Fibroblast of the conjunctiva (primary cell): ENCODE data around the gene NRXN3.

Source experiments
- DNase-seq: peaks from one replicate; pipeline ENCODE4 v3.0.0-alpha.2; 2010; ENCODE audit warnings: low read depth

Gene NRXN3

GRCh38 chr14:78173346-78174035 is 3.3 kb downstream of the NRXN3 start:
- DNase-seq, result no peak

DNA sequence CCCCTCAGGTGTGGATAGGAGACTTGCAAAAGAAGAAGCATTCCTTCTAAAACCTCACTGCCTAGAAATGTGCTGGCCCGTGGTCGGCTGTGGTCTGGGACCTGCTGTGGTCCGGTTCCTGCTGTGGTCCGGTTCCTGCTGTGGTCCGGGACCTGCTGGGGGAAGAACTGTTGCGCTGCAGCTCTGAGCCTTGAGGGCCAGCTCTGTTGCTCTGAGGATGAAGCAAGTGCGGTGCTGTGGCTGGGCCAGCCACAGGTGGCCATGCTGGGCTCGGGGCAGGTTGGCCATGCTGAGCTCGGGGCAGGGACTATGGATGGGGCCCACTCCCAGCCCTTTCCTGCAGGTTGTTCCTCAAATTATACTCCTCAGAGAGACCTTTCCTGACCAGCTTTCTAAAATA is 5.2 kb downstream of the NRXN3 start:
- DNase-seq, result no peak

DNA sequence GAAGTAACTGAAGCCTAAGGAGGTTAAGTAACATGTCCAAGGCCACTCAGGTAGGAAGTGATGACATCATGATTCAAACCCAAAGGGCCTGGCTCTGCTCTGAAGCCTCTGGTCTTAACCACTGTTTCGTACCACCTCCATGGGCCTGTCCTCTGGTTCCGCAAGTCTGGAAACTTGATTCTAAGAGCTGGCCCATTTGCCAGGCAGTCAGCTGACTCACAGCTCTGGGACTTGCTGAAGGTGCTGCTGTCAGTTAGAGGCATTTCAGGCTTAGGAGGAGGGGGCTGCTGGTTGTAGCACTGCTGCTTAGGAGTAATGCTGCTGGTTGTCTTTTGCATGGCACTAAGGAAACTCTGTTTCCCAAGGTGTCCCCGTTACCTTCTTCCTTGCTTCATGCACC is 7.9 kb downstream of the NRXN3 start:
- DNase-seq, result no peak

DNA sequence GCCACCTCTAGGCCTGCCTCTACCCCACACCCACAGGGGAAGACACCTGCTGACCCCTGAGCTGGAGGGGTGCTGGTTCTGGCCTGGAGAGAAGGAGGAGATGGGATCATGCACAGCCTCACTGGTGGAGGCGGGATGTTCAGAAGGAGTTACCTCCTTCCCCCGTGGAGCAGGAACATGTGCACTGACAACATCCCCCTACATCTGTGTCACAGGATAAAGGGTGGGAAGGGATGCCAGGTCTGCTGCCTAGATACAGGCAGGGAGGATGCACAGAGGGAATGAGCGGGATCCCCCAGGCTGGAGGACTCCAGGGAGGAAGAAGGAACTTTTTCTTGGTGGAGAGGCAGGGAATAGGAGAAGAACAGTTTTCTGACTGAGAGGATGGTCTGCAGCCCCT is 8.8 kb downstream of the NRXN3 start:
- DNase-seq, result no peak

DNA sequence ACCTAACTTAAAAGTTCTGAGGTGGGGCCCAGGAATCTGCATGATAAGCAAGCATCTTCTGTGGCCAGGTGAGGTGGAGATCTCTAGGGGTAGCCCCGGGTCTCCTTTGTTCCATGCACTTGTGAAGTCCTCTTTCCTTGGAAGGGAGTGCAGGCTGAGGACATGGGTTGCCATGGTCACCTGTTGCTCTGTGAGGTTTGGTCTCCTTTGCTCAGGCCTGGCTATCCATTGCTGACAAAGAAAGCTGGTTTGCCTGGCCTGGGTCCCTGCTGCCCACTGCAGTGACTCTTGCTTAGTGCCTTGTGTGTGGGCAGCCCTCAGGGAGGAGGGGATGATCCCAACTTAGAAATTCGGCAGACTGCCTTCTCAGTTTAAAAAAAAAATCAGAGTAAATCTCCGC is 11.1 kb downstream of the NRXN3 start:
- DNase-seq, result no peak

GRCh38 chr14:78182722-78183121 is 12.5 kb downstream of the NRXN3 start:
- no peak for DNase-seq

- DNase-seq, result no peak
These were observed 14.0 kb downstream of the NRXN3 start for GRCh38 chr14:78184157-78184556.

DNA sequence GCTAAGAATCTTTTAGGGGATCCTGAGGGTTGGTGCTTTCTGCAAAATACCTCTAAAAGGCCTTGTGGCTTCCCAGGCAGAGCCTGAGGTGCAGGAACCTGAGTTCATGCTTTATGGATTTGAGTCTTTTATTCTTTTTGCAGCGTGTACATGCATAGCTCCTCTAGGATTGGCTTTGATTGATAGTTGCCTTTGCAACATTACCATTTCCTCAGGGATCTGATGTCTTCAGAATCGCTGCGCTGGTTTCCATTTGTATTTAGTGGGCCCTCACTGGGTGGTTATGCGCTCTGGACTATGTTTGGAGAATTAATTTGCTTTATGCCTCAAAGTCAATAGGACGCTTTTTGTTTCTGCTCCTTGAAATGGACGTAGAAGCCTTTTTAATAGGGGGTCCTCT is 16.1 kb downstream of the NRXN3 start:
- no peak for DNase-seq

- DNase-seq, result no peak
These were observed 18.7 kb downstream of the NRXN3 start for GRCh38 chr14:78188882-78189281.

- no peak for DNase-seq
These were observed 25.3 kb downstream of the NRXN3 start for GRCh38 chr14:78195431-78195830.

- DNase-seq, result no peak
These were observed 26.1 kb downstream of the NRXN3 start for GRCh38 chr14:78196323-78196722.

- no peak for DNase-seq
These were observed 26.9 kb downstream of the NRXN3 start for GRCh38 chr14:78197051-78197450.

GRCh38 chr14:78202163-78202562 is 32.0 kb downstream of the NRXN3 start:
- DNase-seq, result no peak

- DNase-seq, result no peak
These were observed 32.8 kb downstream of the NRXN3 start for GRCh38 chr14:78202976-78203375.

DNA sequence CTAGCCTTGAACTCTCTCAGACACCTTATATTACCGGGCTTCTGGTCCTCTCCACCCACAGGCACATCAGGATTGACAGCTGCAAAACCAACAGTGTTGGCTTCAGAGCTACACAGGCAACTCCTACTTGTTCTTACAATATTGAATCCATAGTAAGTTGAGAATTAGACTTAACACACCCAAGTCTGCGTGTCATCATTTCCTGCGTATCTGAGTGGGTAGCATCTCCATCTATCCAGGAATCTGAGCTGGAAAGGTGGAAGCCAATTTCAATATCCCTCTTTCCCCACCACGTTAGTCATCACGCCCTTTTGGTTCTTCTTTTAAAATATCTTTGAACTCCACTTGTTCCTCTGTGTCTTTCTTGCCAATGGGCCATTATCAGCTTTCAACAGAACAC is 37.2 kb downstream of the NRXN3 start:
- no peak for DNase-seq

- DNase-seq, result no peak
These were observed 50.1 kb downstream of the NRXN3 start for GRCh38 chr14:78220273-78220672.

DNA sequence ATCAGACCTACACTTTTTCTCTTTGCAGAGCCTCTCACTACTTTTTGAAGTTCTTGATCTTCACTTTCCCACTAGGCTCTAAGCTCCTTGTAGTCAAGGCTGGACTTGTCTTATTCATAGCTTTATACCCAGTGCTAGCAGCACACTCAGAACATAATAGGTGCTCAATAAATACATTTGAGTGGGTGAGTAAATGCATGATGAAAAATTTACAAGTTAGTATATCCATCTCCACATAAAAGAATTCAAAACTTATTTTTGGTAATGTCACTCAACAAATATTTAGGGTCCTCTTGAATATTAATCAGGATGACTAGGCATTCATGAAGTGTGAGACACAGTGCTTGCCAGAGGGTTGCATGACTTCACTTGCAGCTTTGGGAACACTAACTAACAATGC is 52.6 kb downstream of the NRXN3 start:
- DNase-seq, result no peak

GRCh38 chr14:78227248-78228077 is 57.3 kb downstream of the NRXN3 start:
- DNase-seq, result no peak

DNA sequence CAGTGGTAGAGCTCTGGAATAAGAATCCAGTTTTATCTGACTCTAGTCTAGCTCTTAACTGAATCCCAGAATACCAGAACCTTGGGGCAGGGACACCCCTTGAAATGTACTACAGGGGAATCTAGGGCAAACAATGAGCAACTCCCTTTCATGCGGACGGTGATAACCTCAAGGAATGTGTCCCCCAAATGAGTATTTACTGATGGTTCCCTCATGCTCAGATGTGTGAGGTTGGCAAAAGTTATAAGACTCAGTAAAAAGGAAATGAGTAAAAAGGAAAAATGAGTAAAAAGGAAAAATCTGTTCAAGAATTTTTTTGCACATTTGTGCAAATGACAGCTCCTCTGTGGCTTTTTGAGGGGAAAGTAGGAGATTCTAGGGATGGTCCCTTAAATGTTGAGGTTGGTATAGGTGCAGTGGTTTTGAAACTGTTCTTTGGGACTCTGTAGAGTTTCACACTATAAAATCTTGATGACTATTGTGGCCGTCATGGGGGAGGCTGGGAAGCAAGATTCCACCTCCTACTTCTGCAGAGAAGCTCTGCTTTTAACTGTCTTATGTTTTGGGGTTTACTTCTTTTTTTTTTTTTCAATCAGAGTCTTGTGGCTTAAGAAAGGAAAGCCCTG is 58.6 kb downstream of the NRXN3 start:
- DNase-seq, result no peak

- DNase-seq, result no peak
These were observed 62.2 kb downstream of the NRXN3 start for GRCh38 chr14:78232231-78233000.

- DNase-seq, result no peak
These were observed 68.0 kb downstream of the NRXN3 start for GRCh38 chr14:78238141-78238540.

- DNase-seq, result no peak
These were observed 70.4 kb downstream of the NRXN3 start for GRCh38 chr14:78240567-78240966.
